CD1c-positive myeloid dendritic cell (primary cell): ENCODE results near the gene SLC2A13.
"Not testable (repeated sequence)": the region's sequence is repeated elsewhere in the genome, so short reads cannot be mapped to it uniquely, and the experiment has no call there.

Experiments used
- DNase-seq: peaks from one replicate; pipeline ENCODE4 v3.0.0-alpha.2; 2016; ENCODE audit errors: extremely low spot score

Gene SLC2A13

GRCh38 chr12:39812456-39812855 is 293.4 kb downstream of the SLC2A13 start:
- DNase-seq: not testable (repeated sequence)

GRCh38 chr12:39807043-39807442 is 298.8 kb downstream of the SLC2A13 start:
- no peak for DNase-seq

GRCh38 chr12:39805651-39806050 is 300.2 kb downstream of the SLC2A13 start:
- DNase-seq: no peak

GRCh38 chr12:39804898-39805297 is 301.0 kb downstream of the SLC2A13 start:
- DNase-seq: no peak

GRCh38 chr12:39804479-39804878 is 301.4 kb downstream of the SLC2A13 start:
- DNase-seq: no peak

- no peak for DNase-seq
Observed at GRCh38 chr12:39803151-39803550, 302.7 kb downstream of the SLC2A13 start.

GRCh38 chr12:39798977-39799376 is 306.9 kb downstream of the SLC2A13 start:
- DNase-seq: no peak

GRCh38 chr12:39798429-39798828 is 307.5 kb downstream of the SLC2A13 start:
- no peak for DNase-seq

GRCh38 chr12:39795481-39795880 is 310.4 kb downstream of the SLC2A13 start:
- no peak for DNase-seq

GRCh38 chr12:39792938-39793337 is 312.9 kb downstream of the SLC2A13 start:
- no peak for DNase-seq

- no peak for DNase-seq
Observed at GRCh38 chr12:39788239-39788638, 317.6 kb downstream of the SLC2A13 start.

- DNase-seq: not testable (repeated sequence)
Observed at GRCh38 chr12:39785814-39786213, 320.1 kb downstream of the SLC2A13 start.

- DNase-seq: no peak
Observed at GRCh38 chr12:39782026-39782545, 323.8 kb downstream of the SLC2A13 start.

GRCh38 chr12:39780913-39781446 is 324.9 kb downstream of the SLC2A13 start:
- no peak for DNase-seq

- DNase-seq: no peak
Observed at GRCh38 chr12:39780411-39780912, 325.4 kb downstream of the SLC2A13 start.

- DNase-seq: no peak
Observed at GRCh38 chr12:39779768-39780340, 326.0 kb downstream of the SLC2A13 start.

- DNase-seq: no peak
Observed at GRCh38 chr12:39777465-39777864, 328.4 kb downstream of the SLC2A13 start.

GRCh38 chr12:39773266-39773665 is 332.6 kb downstream of the SLC2A13 start:
- no peak for DNase-seq

GRCh38 chr12:39772821-39773259 is 333.0 kb downstream of the SLC2A13 start:
- DNase-seq: no peak

GRCh38 chr12:39771456-39771855 is 334.4 kb downstream of the SLC2A13 start:
- DNase-seq: no peak

GRCh38 chr12:39764944-39765560 is 340.8 kb downstream of the SLC2A13 start:
- peak; percentile 24 for DNase-seq

GRCh38 chr12:39763890-39764169 is 342.1 kb downstream of the SLC2A13 start:
- DNase-seq: no peak
